T1000 (cell line): ENCODE data around the gene IL5RA.

Source experiments
- DNase-seq: peaks from one replicate; lab custom pipeline; 2025; ENCODE audit warnings: mixed read lengths; lab: John Stamatoyannopoulos, UW

The IL5RA gene, protein sequence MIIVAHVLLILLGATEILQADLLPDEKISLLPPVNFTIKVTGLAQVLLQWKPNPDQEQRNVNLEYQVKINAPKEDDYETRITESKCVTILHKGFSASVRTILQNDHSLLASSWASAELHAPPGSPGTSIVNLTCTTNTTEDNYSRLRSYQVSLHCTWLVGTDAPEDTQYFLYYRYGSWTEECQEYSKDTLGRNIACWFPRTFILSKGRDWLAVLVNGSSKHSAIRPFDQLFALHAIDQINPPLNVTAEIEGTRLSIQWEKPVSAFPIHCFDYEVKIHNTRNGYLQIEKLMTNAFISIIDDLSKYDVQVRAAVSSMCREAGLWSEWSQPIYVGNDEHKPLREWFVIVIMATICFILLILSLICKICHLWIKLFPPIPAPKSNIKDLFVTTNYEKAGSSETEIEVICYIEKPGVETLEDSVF

DNA sequence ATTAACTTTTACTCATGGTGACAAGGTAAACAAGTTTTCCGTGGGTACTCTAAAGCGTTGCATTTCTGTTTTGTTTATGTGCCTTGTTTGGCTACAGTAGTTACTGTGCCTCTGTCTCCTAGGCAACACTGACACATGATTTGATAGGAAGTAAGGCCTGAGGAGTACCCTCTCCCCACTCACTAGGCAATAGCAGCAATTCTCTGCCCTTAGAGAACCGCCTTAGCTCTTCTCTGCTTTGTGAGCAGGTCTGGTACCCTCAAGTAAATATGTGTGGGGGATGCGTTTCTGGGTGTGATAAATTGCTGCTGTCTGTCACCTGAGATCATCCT is at the start of gene IL5RA:
TSS of gene IL5RA (minus strand) at position 76 of the 332 bp plus-strand sequence. CDS start 5,390 bp downstream, outside the sequence.
- no peak for DNase-seq

DNA sequence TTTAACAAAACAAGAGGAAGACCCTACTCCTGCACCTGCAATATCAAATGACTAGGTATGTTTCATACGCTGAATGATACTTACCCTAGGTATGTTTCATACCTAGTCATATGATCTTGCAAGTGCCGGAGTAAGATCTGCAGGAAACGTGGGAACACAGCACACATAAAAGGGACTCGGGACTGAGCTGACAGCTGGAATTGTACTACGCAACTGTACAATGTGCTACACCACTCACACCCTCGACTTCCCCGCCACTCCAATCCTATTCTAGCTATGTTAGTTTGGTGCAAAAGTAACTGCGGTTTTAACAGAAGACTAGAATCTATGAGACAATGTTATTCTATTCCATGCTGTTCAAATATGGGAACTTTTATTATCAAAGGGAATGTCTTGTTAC is 47.3 kb upstream of the IL5RA start:
- no peak for DNase-seq

DNA sequence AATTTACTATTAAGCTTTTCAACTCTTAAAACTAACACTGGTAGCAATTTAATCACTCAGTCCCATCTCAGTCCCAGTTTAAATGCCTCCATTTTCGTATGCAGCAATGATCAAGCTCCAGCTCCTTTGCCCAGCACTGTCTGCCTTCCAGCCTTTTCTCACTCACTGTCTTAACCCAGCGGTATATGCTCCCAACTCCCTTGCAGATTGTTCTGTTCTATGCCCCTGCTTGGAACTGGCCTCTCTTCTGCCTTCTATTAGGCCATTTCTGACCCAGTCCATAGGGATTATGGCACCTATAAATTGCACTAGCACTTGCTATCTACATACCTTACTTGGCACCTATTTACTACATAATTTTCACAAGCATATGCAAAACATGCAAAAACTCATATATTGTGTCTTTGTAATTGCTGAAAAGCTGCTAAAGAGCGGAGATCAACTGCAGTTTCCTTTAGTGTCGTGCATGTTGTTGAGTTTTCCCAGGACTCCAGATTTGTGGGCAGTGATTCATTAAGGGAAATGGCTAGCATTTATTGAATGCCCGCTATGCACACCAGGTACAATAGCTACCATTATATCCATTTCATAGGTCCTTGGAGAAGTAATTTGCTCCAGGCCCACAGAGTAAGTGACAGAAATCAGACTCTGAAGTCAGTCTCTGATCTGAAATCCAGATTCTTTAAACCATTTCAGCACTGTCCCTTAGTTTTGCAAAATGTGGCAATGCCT is 44.9 kb upstream of the IL5RA start:
- DNase-seq, result no peak

DNA sequence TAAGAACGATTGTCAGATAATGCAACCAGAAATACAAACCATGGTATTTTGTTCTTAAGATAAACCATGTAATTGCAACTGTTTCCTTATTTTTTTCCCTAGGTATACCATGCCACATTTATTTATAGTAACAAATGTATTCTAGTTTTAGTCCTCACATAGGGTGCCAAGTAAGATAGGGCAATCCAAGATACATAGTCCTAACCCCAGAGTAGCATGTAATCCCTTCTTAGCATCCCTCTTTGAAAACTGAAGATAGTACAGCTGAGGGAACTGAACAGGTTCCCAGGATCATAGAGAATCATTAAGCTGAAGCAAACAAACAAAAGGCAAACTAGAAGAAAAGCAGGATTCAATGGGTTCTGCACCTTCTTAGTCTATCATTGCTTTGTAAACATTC is 41.3 kb upstream of the IL5RA start:
- no peak for DNase-seq

DNA sequence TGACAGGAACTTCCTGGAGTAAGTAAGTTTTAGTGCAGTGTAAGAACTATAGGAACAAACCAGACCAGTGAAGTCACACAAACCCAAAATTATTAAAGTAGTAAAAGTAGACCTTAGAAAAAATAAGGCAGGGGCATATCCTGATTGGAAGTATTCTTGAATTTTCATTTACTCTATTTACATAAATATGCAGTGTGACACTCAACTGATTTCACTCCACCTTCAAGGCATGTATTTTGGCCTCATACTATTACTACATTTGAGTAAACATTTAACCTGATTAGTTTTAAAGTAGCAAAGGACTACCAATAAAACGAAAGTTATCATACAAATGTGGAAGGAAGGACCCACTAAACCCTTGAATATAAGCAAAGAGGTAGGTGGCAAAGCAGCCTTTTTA is 39.4 kb upstream of the IL5RA start:
- no peak for DNase-seq

DNA sequence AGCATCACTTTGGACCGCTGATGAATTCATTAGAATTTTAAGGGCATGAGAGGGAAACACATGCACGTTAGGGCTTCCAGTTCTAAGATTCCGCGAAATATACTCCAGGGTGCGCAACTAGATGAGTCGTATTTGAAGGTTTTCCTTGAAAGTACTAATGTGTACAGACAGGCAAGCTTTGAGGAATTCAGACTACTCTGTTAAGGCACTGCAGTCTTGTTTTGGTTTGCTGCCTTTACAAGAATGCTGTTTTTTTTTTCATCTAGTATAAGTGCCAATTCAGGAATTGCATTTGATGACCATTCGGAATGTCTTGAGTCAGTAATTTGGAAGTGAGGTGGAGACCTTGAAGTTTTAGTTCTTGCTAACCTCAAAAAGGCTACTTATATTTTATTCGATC is 35.7 kb upstream of the IL5RA start:
- DNase-seq, result no peak

DNA sequence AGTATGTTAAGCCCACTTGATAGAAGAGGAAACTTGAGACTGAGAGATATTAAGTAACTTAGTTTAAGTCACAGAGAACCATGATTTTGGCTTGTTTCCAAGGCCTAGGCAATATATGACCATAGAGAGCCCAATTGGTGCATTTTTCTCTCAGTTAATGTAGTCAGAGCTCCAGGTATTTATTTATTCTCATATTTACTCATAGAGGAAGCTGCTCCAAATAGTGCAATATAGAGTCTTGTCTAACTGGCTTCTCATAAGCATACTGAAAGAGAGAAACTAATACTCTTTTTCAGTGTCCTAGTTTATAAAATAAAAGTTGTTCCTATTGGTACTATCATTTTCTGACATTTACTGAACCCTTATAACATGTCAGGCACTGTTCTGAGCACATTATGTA is 31.8 kb upstream of the IL5RA start:
- DNase-seq, result no peak

DNA sequence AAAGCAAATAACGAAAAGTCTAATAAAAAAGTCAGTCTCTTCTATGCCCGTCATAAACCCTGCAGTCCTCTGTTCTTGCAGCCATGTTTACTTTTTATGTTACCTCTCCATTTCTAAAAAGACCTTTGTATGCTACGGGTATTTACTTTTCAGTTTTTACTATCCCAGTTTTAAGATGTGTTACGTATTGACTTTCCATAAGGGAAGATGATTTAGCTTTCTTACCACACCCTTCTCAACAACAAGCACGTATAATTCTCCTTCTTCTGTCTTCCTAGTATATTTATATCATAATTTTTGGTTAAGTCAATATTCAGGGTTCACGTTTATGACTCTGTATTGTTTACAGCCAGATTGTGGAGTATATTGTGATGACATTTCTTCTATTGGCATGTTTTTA is 27.4 kb upstream of the IL5RA start:
- no peak for DNase-seq

DNA sequence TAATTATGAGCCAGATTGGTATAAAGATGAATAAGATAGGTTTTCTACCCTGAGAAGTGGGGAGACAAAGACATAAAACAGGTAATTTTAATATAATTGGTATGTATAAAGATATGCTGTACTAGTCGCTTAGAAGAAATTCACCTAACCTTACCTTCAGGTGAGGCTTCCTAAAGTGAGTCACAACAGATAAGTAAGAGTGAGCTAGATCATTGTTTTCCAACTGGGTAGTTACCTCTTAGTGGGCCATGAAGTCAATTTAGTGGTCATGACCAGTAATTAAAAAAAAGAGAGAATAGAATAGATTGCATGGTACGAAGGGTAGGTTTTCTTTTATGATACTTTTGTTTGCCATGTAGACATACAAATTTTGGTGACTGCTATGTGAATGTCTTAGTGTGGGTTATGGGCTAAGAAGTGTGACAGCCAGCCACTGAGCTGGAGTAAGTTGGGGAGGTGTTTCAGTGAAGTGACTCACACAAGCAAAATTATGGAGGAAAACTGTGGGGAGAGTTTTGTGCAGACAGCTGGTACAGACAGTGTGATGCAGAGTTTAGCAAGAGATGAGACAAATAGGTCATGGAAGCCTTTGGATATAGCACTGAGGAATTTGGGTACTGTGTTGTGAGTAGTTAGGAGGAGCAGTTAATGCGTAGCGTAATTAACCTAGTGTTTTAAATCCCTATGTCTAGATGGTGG is 24.7 kb upstream of the IL5RA start:
- DNase-seq, result no peak

DNA sequence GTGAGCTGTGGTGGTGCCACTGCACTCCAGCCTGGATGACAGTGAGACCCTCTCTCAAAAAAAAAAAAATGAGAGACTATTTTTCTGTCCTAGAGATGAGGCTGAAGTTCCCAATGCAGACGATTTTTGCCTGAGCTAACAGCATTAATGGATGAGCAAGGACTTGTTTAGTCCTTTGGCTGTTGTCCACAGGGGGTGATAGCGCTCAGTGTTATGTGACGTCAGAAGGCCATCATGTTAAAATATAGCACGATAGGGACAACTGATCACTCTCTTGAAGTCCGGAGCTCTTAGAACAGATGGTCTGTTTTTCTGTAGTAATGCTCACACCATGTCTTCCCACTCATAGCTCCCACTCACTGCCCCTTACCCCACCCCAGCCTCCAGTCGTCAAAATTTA is 23.3 kb upstream of the IL5RA start:
- DNase-seq, result no peak

DNA sequence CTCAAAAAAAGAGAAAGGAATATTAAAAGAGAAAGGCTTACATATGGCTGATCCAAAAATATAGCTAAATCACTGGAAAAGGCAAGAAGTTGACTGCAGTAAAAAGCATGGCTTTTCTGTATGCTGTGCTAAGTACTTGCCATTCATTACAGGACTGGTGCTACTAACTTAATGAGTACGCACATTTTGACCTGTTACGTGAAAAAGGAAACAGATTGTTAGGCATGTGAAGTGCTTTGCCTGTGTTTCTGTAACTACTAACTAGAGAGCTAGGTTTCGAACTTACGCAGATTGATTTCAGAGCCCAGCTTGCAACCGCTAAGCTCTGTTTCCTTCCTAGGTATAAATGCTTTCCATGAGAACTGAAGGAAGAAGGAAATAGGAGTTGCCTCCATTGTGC is 19.4 kb upstream of the IL5RA start:
- DNase-seq, result no peak

DNA sequence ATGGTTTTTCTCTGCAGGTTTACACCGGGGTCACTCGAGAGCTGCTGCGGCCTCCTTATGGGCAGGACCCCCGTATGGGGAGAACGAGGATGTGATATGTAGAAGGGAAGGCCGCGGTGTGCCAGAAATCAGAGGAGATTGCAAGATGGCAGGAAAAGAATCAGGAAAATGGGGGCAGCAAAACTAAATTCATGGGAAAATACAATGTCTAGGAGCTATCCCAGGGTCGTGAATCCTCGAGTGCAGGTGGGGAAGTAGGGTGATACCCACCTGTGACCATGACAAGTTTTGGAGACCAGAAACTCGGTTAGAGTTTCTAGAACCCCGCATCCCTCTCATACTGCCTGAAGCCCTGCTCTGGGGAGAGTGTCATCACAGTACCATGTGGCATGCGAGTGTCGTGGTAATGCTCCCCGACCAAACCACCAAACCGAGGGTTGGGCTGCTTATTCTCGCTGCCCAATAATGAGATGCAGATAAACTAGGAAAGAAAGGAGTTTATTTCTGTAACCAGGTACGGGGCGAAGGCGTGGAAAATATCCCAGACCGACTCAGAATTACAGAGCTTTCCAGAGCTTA is 17.3 kb upstream of the IL5RA start:
- no peak for DNase-seq

DNA sequence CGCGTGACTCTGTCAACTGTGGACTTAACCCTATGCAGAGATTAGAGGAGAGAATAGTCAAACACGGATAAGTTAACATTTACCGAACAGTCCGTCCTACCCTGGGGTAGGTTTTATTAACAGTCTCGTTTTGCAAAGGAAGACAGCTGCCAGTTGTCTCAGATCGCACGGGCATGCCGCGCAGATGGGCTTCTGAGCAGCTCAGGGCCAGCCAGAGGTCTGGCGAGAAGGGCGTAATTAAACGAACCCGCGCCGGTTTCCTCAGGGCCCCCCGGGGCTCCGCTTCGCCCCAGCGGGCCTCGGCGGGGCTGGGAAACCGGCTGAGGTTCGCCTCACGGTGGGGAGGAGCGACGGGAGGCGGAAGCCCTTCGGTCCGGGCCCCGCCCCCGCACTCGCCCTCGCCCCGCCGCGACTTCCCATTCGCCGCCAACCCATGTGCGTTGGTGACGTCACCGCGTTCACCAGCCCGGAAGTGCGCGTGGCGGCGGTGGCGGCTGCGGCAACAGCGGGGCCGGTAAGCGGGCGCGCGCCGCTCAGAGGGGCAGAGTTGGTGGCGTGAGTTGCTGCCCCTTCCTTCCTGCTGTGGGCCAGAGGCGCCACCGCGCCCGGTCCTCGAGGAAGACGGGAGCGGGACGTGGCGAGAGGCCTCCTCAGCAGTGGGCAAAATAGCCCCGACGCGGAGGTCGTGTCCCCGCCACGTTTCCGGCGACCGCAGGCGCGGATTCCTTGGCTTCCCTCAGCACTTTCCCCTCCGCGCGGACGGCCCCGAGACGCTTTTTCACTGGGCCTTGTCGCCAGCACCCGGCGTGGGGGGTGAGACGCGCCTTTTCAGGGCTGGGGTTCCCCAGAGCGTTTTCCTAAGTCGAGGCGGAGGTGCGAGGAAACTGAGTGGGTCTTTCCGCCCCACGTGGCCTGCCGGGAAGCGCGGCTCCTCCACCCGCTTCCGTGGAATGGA is 16.6 kb upstream of the IL5RA start, which contains the start of gene TRNT1:
TSS of gene TRNT1 (plus strand) at position 464 of the 955 bp plus-strand sequence. CDS start 2,101 bp downstream, outside the sequence.
- peak; percentile 84 for DNase-seq

DNA sequence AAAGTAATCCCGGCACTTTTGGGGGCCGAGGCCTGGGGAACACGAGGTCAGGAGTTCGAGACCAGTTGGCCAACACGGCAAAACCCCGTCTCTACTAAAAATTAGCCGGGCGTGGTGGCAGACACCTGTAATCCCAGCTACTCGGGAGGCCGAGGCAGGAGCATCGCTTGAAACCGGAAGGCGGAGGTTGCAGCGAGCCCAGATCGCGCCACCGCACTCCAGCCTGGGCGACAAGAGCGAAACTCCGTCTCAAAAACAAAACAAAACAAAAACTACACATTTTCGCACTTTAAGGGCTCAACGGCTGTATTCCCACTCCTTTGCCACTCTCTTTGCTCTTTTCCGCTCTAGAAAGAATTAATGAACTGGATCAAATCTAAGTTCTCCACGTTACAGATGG is 15.8 kb upstream of the IL5RA start:
- DNase-seq, result no peak

DNA sequence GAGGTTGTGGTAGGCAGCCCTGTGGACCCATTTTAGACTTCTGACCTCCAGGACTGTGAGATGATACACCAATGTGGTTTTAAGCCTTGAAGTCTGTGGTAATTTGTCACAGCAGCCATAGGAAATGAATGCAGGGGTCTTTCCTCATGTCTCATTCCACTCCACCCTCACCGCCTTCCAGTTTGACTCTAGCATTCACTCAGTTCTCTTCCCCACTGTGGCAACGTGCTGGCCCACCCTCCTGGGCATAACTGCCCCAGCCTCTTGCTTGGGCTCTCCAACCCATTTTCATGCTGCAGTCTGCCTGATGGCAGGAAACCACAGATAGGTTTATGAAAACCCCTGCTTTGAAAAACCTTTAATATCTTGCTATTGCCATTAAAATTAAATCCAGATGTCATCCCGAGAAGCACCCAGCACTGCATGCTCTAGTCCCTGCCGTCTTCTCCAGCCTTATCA is 9.2 kb upstream of the IL5RA start:
- no peak for DNase-seq

DNA sequence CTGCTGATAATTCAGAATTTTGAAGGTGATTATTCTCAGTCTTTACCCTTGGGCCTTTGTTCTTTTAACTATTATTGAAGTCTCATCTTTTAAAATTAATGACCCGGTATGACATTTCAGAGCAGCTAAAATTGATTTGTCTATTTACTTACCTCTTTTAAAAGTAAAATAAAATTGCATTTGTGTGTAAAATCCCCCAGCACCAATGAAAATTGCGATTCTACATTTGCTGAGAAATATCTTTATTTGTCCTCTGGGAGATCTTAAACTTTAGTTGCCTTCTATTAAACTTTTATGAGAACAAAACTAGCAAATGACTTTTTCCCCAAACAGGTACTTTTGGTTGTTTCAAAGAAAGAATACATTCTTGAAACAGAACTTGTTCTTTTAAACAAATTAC is 7.5 kb upstream of the IL5RA start:
- DNase-seq, result no peak

DNA sequence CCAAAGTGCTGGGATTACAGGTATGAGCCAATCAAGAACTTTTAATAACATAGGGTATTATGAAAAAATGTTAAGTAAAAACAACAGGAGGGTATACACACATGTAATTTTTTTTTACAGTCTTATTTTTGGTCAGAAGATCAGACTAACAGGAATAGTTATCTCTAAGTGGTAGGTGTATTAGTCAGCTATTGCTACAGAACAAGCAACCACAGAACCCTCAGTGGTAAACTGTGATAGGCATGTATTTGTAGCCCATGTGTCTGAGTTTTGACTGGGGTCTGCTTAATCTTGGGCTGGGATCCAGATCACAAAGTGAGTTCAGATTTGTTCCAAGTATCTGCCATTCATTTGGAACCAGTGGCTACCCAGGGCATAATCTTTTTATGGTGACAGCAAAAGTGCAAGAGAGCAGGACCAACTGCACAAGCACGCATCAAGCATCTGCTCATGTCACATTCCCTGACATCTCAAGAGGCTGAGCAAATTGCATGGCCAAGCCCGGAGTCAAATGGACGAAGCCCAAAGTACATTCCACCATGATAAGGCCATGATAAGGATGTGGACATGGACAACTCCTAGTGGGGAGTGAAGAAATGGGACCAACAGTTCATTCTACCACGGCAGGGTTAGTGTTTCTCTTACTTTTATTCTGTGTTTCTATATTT is 3.0 kb upstream of the IL5RA start:
- no peak for DNase-seq

DNA sequence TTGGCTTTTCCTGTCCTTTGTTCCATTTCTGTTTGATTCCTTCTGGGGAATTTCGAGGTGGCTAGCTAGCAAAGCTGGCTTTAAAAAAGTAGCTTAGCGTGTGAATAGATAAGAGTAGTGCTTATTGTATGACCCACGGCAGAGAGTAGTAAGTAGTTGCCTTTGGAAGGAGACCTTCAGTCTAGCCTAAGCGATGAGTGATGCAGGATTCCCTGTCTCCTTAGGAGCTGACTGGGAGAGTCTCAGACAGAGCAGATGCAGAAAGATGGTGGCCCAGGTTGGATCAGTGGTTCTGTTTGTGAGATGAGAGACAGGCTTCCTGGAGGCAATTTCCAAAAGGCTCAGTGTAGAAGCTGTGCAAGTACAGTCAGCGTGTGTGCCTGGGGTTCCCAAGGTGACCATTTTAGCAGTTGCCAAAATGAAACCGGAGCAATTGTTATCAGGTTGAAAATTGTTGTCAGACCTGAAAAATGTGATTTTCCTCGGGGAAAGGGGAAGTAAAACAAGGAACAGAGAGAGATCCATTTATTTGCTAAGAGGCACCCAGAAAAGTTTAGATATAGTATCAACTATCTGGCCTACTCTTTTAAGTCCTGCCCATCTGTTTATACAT is 681 bp upstream of the IL5RA start:
- DNase-seq, result no peak

DNA sequence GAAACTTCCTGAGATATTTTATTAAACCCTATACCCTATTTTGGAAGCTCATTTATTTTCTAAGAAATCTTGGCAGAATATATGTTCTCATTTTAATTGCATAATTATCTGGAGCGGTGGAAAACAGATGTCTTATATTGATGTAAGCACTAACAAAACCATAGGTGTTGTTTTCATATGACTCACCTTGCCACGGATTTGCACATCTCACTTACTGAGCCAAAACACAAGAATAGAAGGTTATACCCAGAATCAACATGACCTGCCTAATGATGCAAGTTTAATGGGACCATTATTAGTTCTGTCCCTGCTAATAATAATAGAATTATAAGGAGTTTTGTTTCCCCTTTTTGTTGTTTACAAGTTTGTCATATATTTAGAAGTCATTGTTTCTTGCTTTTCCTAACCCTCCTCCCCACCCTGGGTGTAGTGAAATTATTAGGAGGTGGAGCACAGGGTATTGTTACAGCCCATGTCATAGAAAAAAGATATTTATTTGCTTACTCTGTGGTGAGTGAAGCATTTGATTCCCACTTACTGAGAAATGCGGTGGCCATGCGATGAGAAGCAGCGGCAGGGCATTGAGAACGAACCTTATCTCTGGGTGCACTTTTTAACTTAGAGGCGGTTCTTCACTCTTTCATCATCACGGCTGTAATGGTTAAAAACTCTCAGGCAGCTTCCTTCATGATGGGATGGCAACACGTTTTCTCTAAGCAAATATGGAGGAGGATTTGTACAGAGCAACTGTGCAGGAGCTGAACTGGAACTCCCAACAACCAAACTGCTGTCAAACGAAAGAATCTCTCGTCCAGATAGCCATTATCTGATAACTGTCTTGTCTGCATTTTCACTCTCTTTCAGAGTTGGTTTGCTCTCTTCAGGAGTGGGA is 521 bp downstream of the IL5RA start:
- no peak for DNase-seq
